ENCODE measurements around the gene ZBTB3.

DNA sequence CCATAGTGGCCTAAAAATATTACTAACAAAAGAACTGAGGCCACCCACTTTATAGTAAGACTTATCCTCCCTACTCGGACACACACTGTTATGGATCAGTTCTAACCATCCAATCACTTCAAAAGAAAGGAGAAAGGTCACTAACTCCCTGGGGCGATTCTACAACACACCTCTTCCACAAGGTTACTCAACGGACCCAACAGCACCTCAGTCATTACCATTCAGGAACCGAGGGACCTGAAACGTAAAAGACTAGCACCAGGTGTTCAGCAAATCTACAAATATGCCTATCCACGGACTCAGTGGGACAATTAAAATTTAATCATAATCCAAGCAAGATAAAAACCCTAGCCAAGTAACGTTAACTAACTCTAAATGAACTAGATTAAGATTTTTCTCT lies 28.3 kb downstream of the ZBTB3 start:
- TF ChIP-seq POLR2A (IDR thresholded peaks at IDR 0.05): no peak
- TF ChIP-seq, protein P1, sequence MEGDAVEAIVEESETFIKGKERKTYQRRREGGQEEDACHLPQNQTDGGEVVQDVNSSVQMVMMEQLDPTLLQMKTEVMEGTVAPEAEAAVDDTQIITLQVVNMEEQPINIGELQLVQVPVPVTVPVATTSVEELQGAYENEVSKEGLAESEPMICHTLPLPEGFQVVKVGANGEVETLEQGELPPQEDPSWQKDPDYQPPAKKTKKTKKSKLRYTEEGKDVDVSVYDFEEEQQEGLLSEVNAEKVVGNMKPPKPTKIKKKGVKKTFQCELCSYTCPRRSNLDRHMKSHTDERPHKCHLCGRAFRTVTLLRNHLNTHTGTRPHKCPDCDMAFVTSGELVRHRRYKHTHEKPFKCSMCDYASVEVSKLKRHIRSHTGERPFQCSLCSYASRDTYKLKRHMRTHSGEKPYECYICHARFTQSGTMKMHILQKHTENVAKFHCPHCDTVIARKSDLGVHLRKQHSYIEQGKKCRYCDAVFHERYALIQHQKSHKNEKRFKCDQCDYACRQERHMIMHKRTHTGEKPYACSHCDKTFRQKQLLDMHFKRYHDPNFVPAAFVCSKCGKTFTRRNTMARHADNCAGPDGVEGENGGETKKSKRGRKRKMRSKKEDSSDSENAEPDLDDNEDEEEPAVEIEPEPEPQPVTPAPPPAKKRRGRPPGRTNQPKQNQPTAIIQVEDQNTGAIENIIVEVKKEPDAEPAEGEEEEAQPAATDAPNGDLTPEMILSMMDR (IDR thresholded peaks at IDR 0.05): no peak
